ENCODE data around the gene PAM.

The PAM gene

DNA sequence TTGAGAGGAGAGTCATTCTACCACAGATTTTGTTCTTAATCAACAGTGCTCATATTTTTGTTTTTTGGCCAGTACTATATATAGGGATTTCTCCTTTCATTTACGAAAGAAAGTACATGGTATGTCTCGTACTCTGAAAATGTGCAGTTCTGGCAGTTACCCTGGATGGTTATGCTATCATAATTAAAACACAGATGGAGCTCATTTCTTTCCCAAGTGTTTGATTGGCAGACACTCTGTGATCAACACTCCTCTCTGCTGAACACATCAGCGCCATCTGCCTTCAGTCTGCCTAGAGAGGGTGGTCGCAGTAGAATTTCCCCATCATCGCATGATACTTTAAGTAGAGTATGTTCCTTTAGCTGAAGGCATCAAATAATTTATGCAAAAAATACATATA lies 64.5 kb downstream of the PAM start:
- in situ Hi-C loops (cut with MboI; ENCODE audit: low sequenced_read_pairs, unreplicated experiment) = no loop called here
- DNase-seq (ENCODE audit: low spot score) = no peak
- TF ChIP-seq, protein P1, sequence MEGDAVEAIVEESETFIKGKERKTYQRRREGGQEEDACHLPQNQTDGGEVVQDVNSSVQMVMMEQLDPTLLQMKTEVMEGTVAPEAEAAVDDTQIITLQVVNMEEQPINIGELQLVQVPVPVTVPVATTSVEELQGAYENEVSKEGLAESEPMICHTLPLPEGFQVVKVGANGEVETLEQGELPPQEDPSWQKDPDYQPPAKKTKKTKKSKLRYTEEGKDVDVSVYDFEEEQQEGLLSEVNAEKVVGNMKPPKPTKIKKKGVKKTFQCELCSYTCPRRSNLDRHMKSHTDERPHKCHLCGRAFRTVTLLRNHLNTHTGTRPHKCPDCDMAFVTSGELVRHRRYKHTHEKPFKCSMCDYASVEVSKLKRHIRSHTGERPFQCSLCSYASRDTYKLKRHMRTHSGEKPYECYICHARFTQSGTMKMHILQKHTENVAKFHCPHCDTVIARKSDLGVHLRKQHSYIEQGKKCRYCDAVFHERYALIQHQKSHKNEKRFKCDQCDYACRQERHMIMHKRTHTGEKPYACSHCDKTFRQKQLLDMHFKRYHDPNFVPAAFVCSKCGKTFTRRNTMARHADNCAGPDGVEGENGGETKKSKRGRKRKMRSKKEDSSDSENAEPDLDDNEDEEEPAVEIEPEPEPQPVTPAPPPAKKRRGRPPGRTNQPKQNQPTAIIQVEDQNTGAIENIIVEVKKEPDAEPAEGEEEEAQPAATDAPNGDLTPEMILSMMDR (IDR thresholded peaks at IDR 0.05; ENCODE audit: borderline replicate concordance, control extremely low read depth, extremely low read depth, insufficient read depth, missing control alignments) = no peak

DNA sequence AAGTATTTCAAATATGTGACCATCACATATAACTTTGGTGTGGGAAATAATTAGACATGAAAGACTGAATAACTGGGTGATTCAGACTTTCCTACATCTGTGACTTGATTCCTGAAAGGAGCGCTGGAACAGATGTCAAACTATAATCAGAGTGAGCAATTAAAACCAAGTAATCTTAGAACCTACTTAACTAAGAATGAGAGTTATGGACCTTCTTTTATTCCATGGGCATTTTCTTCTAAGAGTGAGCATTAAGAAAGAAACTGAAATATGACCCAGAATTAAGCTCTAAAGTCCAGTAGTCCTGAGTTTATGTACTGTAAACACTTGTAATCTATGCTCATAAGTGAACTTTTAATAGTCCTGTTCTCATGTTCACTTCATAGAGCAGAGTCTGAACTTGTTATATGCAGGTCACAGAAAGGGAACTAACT lies 68.4 kb downstream of the PAM start:
- DNase-seq (ENCODE audit: low spot score) = no peak

DNA sequence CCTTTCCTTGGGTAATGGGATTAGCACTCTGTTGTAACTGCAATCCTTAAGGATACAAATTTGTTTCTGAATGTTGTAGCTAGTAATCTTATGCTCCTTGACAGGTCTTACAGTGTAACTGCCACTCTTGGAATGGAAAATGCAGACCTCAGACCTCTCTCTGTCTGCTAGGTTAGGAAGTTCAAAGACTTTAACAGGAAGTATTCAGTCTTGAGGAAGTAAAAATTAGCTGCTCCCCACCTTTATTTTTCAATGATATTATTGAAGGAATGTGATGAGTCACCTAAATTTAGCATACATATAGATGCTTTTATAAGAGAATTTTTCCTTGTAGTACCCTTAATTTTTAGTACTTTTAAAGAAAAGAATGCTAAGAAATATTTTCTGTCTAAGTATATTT lies 71.5 kb downstream of the PAM start:
- TF ChIP-seq, protein P1 (IDR thresholded peaks at IDR 0.05; ENCODE audit: borderline replicate concordance, control extremely low read depth, extremely low read depth, insufficient read depth, missing control alignments) = no peak
- DNase-seq (ENCODE audit: low spot score) = no peak
- in situ Hi-C loops (cut with MboI; ENCODE audit: low sequenced_read_pairs, unreplicated experiment) = no loop called here

More for the DNA sequence above, 68.4 kb downstream of the PAM start:
- in situ Hi-C loops (cut with MboI; ENCODE audit: low sequenced_read_pairs, unreplicated experiment) = no loop called here
- TF ChIP-seq, protein P1 (IDR thresholded peaks at IDR 0.05; ENCODE audit: borderline replicate concordance, control extremely low read depth, extremely low read depth, insufficient read depth, missing control alignments) = no peak

DNA sequence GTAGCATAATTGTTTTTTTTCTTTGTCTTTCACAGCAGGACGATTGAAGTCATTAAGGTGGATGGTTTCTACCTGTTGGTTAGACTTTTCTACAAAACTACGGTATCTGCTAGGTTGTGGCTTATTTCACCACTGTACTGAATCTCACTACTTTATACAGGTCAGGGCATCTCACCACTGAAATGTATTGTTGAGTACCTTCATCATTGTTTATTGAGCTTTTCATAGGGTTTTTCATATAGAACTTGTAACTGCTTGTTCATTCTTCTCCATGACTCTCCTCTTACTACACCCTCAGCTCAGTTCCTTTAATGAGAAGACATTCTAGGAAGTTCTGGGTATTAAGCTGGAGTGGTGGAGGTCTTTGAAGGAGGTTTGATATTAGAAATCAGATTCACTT lies 75.1 kb downstream of the PAM start:
- TF ChIP-seq, protein P1 (IDR thresholded peaks at IDR 0.05; ENCODE audit: borderline replicate concordance, control extremely low read depth, extremely low read depth, insufficient read depth, missing control alignments) = no peak
- in situ Hi-C loops (cut with MboI; ENCODE audit: low sequenced_read_pairs, unreplicated experiment) = no loop called here
- DNase-seq (ENCODE audit: low spot score) = no peak

DNA sequence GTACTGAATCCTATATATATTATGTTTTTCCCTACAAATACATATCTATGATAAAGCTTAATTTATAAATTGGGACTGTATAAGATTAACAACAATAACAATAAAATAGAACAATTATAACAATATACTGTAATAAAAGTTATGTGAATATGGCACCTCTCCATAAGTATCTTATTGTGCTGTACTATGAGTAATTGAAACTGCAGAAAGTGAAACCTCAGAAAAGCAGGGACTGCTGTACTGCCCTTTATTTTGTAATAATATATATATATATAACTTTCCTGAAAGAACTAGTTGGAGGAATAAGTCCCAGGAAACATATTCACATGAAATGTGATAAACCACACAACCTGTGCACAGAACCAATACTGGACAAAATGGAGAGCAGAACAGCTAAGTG lies 77.3 kb downstream of the PAM start:
- no peak for DNase-seq (ENCODE audit: low spot score)
- in situ Hi-C loops (cut with MboI; ENCODE audit: low sequenced_read_pairs, unreplicated experiment) = no loop called here
- TF ChIP-seq, protein P1 (IDR thresholded peaks at IDR 0.05; ENCODE audit: borderline replicate concordance, control extremely low read depth, extremely low read depth, insufficient read depth, missing control alignments) = no peak

DNA sequence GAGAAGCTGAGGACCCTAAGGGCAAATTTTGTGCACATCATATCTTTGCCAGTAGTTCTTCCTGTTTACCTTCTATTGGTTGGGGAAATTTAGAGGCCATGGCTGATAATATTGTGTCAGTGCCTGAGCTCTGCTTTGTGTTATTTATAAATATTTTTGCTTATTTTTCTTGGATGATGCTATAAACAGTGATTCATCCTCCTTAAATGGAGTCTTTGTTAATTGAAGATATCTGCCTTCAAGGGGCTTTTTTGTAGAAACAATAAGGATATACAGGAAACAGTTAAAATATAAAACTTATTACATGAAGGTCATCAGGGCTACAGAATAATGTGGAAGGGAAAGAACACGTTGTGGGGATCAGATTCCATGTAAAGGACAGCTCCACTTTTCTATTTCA lies 78.0 kb downstream of the PAM start:
- TF ChIP-seq, protein P1 (IDR thresholded peaks at IDR 0.05; ENCODE audit: borderline replicate concordance, control extremely low read depth, extremely low read depth, insufficient read depth, missing control alignments) = no peak
- no peak for DNase-seq (ENCODE audit: low spot score)
- in situ Hi-C loops (cut with MboI; ENCODE audit: low sequenced_read_pairs, unreplicated experiment) = no loop called here

Measured in GM13976 (cell line).